ENCODE data around the gene CSNK2A3. TPM values are rescaled to one million over a fixed set of nuclear protein-coding genes. Genes with fewer than 3 reads are reported as not detected.
"Not testable (repeated sequence)": the region's sequence is repeated elsewhere in the genome, so short reads cannot be mapped to it uniquely, and the experiment has no call there.

CSNK2A3 gene
- 0.96 to 1.4 TPM (median 1.1 TPM) in 3 replicates for total RNA-seq (2021)
- percentile 39 among the genes with signal in this experiment for Bru-seq, nascent RNA
- long read RNA-seq, experiment 1, partial matches to known transcripts: 0 of 1 reads
- long read RNA-seq, experiment 1, other reads (novel, unspliced or antisense): 0 of 1 reads
- long read RNA-seq, experiment 2, partial matches to known transcripts: 0 of 1 reads
- long read RNA-seq, experiment 2, other reads (novel, unspliced or antisense): 0 of 1 reads
- long read RNA-seq, experiment 3, partial matches to known transcripts: 0 of 1 reads
- long read RNA-seq, experiment 3, other reads (novel, unspliced or antisense): 0 of 1 reads

DNA sequence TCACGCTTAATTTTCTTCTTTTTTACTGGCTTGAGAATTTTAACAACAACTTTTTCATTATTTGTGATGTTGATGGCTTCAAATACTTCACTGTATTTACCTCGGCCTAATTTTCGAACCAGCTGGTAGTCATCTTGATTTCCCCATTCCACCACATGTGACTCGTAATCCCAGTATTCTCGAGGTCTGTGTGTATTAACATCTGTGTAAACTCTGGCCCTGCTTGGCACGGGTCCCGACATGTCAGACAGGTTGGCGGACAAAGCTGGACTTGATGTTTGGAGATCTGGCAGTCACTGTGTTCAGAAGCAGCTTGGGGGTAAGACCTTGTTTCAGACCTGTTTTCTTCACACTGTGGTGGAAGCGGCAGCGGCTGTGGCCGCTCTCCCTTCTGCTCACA is at the start of gene CSNK2A3:
Gene CSNK2A3 (minus strand): TSS at position 373 of the 400 bp plus-strand sequence. CDS start 131 bp downstream, at position 242.
- CTCF ChIA-PET; DNase-seq (ENCODE audit: low spot score); H3K4me1 Mint-ChIP-seq; H3K36me3 Mint-ChIP-seq; H3K27ac Mint-ChIP-seq; H3K27me3 Mint-ChIP-seq (ENCODE audit: low read depth); ATAC-seq; POLR2A ChIA-PET; H3K4me3 Mint-ChIP-seq; H3K9me3 Mint-ChIP-seq: not testable (repeated sequence)

GRCh38 chr11:11401960-11402535 is 49.0 kb upstream of the CSNK2A3 start:
- peaks cover 14% of the 10 kb centered on the region for H3K4me1 Mint-ChIP-seq
- H3K36me3 Mint-ChIP-seq: no peaks in the 10 kb centered on the region
- no peak overlapping the region for H3K27ac Mint-ChIP-seq
- no peaks in the 10 kb centered on the region for H3K9me3 Mint-ChIP-seq
- ChIA-PET POLR2A (no interaction called here), CTCF (interaction anchor here (1.7 kb wide), 1 partner anchor 386 kb away, joined by 8 read pairs; no protein-coding TSS in a partner anchor)
- ATAC-seq: no peak
- no peaks in the 10 kb centered on the region for H3K27me3 Mint-ChIP-seq (ENCODE audit: low read depth)
- DNase-seq (ENCODE audit: low spot score): no peak
- TF ChIP-seq SMAD3 (CRISPR knock-in tag; IDR thresholded peaks at IDR 0.05; ENCODE audit: borderline replicate concordance): no peak
- TF ChIP-seq MLX (CRISPR knock-in tag; IDR thresholded peaks at IDR 0.05): no peak
- no peak overlapping the region for H3K4me3 Mint-ChIP-seq

- Mint-ChIP-seq H3K4me1 (peaks cover 19% of the 10 kb centered on the region), H3K9me3 (no peaks in the 10 kb centered on the region), H3K36me3 (no peaks in the 10 kb centered on the region), H3K4me3 (no peak overlapping the region), H3K27ac (no peak overlapping the region), H3K27me3 (ENCODE audit: low read depth) (no peaks in the 10 kb centered on the region)
- POLR2A ChIA-PET: no interaction called here
- ATAC-seq (peak; percentile 80), DNase-seq (ENCODE audit: low spot score) (peak; percentile 55)
- TF ChIP-seq CTCF (IDR thresholded peaks at IDR 0.05) (peak; percentile 44), IRF2 (CRISPR knock-in tag; IDR thresholded peaks at IDR 0.05; ENCODE audit: borderline replicate concordance, low read depth) (no peak)
- CTCF ChIA-PET: interaction anchor here (0.8 to 1.7 kb wide), 3 partner anchors 120 to 387 kb away, joined by 3 to 8 read pairs (median 4); no protein-coding TSS in a partner anchor
Measured at GRCh38 chr11:11400635-11401232, 47.7 kb upstream of the CSNK2A3 start.

- no peak overlapping the region for H3K27ac Mint-ChIP-seq
- no peaks in the 10 kb centered on the region for H3K36me3 Mint-ChIP-seq
- H3K4me1 Mint-ChIP-seq: peaks cover 19% of the 10 kb centered on the region
- no peak overlapping the region for H3K4me3 Mint-ChIP-seq
- ATAC-seq (no peak), DNase-seq (ENCODE audit: low spot score) (no peak)
- CTCF ChIA-PET: interaction anchor here (1.1 kb wide), 1 partner anchor 387 kb away, joined by 4 read pairs; no protein-coding TSS in a partner anchor
- POLR2A ChIA-PET: no interaction called here
- H3K9me3 Mint-ChIP-seq: no peaks in the 10 kb centered on the region
- H3K27me3 Mint-ChIP-seq (ENCODE audit: low read depth): no peaks in the 10 kb centered on the region
- TF ChIP-seq ETV6 (CRISPR knock-in tag; IDR thresholded peaks at IDR 0.05): no peak
- TF ChIP-seq, protein P1, sequence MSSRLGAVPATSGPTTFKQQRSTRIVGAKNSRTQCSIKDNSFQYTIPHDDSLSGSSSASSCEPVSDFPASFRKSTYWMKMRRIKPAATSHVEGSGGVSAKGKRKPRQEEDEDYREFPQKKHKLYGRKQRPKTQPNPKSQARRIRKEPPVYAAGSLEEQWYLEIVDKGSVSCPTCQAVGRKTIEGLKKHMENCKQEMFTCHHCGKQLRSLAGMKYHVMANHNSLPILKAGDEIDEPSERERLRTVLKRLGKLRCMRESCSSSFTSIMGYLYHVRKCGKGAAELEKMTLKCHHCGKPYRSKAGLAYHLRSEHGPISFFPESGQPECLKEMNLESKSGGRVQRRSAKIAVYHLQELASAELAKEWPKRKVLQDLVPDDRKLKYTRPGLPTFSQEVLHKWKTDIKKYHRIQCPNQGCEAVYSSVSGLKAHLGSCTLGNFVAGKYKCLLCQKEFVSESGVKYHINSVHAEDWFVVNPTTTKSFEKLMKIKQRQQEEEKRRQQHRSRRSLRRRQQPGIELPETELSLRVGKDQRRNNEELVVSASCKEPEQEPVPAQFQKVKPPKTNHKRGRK (CRISPR knock-in tag; IDR thresholded peaks at IDR 0.05; ENCODE audit: borderline replicate concordance): no peak
- TF ChIP-seq, protein P2, sequence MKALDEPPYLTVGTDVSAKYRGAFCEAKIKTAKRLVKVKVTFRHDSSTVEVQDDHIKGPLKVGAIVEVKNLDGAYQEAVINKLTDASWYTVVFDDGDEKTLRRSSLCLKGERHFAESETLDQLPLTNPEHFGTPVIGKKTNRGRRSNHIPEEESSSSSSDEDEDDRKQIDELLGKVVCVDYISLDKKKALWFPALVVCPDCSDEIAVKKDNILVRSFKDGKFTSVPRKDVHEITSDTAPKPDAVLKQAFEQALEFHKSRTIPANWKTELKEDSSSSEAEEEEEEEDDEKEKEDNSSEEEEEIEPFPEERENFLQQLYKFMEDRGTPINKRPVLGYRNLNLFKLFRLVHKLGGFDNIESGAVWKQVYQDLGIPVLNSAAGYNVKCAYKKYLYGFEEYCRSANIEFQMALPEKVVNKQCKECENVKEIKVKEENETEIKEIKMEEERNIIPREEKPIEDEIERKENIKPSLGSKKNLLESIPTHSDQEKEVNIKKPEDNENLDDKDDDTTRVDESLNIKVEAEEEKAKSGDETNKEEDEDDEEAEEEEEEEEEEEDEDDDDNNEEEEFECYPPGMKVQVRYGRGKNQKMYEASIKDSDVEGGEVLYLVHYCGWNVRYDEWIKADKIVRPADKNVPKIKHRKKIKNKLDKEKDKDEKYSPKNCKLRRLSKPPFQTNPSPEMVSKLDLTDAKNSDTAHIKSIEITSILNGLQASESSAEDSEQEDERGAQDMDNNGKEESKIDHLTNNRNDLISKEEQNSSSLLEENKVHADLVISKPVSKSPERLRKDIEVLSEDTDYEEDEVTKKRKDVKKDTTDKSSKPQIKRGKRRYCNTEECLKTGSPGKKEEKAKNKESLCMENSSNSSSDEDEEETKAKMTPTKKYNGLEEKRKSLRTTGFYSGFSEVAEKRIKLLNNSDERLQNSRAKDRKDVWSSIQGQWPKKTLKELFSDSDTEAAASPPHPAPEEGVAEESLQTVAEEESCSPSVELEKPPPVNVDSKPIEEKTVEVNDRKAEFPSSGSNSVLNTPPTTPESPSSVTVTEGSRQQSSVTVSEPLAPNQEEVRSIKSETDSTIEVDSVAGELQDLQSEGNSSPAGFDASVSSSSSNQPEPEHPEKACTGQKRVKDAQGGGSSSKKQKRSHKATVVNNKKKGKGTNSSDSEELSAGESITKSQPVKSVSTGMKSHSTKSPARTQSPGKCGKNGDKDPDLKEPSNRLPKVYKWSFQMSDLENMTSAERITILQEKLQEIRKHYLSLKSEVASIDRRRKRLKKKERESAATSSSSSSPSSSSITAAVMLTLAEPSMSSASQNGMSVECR (CRISPR knock-in tag; IDR thresholded peaks at IDR 0.05; ENCODE audit: borderline replicate concordance): no peak
- no peak for TF ChIP-seq GTF2I (CRISPR knock-in tag; conservative IDR thresholded peaks at IDR 0.05)
- no peak for TF ChIP-seq ELF4 (CRISPR knock-in tag; IDR thresholded peaks at IDR 0.05; ENCODE audit: low read depth)
- no peak for TF ChIP-seq PRDM15 (CRISPR knock-in tag; IDR thresholded peaks at IDR 0.05)
- TF ChIP-seq NFATC4 (CRISPR knock-in tag; IDR thresholded peaks at IDR 0.05): no peak
- TF ChIP-seq HMGA2 (CRISPR knock-in tag; IDR thresholded peaks at IDR 0.05): no peak
- TF ChIP-seq OVOL2 (CRISPR knock-in tag; IDR thresholded peaks at IDR 0.05; ENCODE audit: borderline replicate concordance): no peak
- TF ChIP-seq JUN (CRISPR knock-in tag; IDR thresholded peaks at IDR 0.05): no peak
Measured at GRCh38 chr11:11400121-11400520, 47.1 kb upstream of the CSNK2A3 start.
